Measurements from ENCODE around the gene EVL.
"Not testable (repeated sequence)": the region's sequence is repeated elsewhere in the genome, so short reads cannot be mapped to it uniquely, and the experiment has no call there.

EVL gene

DNA sequence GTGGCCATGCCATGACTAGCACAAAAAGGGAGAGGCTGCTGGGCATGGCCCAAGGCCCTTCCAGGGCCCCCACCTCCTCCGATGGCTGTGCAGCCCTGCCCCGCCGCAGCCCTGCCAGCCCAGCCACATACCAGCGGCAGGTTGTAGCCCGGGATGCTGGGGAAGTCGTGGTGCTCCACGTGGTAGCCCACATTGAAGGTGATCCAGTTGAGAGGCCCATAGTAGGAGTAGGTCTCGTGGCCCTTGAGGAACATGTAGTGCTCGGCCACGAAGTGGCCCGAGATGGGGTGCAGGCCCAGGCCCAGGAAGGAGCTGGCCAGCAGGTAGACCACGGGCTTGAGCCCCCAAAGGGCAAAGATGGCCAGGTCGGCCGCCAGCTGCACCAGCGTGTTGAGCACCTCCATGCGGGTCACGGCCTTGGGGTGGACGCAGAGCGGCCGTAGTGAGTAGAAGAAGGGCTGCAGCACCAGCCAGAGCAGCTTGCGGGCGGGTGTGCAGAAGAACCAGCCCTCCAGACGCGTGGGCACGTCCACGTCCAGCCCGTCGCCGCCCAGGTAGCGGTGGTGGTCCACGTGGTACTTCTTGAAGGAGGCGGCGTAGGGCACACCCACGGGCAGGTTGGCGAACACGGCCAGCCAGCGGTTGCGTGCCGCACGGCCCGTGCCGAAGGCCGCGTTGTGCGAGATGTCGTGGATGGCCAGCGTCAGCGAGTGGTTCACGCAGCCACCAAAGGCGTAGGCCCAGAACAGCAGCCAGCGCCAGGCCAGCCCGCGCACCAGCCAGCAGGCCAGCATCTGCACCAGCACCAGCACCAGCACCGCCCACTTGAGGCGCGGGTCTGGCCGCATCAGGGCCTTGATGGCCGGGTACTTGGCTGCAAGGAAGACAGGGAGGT lies 83.9 kb downstream of the EVL start:
- no peak for DNase-seq

DNA sequence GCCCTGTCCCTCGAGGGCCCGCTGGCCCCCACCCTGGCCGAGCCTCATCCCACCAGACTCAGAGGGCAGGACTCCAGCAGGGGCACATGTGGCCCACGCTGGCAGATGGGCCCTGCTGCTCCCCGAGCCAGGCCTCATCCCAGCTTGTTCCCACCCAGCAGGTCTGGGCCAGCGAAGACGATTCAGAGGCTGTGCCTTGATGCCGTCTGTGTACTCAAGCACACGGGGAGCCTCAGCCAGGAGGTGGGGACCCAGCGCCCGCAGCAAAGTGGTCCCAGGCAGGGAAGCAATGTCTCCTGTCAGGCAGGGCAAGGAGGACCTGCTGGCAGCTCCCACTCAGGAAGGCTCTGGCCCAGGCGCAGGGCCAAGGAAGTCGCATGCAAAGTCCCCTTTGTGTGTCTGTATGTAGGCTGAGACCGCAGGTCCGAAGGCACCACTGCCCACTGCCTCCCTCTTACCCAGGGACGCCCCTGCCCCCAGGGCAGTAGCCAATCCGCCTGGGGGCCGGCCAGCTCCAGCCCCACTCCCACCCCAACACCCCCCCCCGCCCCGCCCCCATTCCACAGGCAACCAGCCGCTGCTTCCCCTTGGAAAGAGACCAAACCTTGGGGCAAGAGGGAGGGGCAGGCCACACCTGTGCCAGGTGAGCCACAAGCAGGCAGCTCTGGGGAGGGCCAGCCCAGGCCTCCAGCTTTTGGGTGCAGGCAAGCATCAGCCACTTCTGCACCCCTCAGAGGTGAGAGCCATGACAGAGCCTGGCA lies 84.8 kb downstream of the EVL start:
- no peak for DNase-seq

DNA sequence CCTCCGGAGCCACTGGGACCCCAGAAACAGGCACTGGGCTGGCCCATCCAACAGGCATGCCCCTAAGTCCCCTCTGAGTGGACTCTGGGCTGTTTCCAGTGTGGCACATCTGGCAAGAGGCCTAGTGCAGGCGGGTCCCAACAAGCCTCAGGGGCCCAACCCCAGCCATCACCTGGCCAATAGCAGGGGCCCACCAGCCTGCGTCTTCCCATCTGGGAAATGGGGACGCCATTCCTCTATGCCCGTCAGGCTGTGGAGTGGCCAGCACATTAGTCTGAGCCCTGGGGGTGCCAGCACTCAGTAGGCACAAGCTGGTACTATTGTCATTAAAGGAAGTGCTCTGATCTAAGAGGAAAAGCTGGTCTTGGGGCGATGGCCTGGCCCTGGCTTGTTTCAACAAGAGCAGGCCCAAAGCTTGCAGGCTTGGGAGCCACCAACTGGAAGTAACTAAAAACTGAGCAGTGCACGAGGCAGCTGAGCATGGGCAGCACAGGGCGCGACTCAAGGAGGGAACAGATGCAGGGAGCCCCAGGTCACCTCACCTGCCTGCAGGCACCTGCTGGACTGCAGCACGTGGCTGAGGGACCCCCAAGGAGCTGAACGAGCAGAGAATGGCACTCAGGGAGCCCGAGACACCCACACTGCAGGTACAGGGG lies 85.8 kb downstream of the EVL start:
- DNase-seq, result no peak

DNA sequence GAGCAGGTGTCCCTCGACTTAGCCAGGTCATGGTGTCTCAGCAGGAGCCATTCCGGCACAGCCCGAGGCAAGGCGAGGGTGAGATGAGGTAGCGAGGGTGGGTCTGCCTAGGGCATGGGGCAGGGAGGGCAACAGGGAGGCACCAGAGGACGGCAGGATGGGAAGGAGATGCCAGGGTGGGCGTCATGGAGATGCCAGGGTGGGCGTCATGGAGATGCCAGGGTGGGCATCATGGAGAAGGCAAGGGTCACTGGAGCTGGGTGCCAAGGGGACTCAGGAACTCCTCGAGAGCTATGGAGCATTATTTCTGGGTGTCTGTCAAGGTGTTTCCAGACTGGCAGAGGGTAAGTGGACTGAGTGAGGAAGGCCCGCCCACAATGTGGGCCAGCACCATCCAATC lies 86.9 kb downstream of the EVL start:
- DNase-seq, result no peak

DNA sequence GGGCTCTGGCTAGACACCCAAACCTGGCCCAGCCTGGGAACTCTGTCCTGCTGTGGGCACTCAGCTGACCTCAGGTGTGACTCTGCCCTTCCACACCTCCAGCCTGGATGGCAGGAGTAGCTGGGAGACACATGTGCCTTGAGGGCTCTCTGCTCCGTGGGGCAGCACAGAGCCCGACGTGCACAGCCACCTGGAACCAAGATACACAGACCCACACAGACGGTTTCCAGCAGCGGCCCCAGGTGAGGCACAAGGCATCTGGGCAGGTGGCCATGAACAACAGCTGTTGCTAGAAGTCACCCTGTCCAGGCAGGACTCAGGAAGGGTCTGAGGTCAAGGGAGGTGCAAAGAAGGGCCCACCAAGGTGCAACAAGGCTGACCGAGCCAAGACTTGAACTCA lies 88.3 kb downstream of the EVL start:
- DNase-seq, result no peak

DNA sequence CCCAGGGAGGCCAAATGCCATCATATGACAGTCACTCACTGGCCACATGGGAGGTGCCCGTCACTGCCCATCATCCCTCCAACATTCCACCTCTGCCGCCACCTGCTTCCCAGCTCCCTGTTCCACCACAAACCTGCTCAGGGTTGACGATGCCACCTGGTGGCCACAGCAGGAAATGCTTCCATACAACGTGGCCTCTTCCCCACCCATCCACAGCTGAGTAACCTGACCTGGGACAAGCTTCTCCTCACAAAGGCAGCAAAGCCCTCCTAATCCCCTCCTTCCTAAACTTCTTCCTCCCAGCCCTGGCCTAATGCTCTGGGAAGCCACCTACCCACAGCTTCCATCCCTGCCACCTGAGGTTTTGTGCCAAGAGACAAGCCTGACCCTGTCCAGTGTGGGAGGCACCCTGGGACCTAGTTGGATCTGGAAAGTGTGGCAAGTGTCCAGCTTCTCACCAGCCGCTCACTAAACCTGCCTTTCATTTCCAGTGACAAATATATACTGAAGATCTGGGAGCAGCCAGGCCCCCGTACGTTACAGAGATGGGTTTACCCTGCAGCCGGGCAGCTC lies 89.9 kb downstream of the EVL start:
- DNase-seq, result no peak

DNA sequence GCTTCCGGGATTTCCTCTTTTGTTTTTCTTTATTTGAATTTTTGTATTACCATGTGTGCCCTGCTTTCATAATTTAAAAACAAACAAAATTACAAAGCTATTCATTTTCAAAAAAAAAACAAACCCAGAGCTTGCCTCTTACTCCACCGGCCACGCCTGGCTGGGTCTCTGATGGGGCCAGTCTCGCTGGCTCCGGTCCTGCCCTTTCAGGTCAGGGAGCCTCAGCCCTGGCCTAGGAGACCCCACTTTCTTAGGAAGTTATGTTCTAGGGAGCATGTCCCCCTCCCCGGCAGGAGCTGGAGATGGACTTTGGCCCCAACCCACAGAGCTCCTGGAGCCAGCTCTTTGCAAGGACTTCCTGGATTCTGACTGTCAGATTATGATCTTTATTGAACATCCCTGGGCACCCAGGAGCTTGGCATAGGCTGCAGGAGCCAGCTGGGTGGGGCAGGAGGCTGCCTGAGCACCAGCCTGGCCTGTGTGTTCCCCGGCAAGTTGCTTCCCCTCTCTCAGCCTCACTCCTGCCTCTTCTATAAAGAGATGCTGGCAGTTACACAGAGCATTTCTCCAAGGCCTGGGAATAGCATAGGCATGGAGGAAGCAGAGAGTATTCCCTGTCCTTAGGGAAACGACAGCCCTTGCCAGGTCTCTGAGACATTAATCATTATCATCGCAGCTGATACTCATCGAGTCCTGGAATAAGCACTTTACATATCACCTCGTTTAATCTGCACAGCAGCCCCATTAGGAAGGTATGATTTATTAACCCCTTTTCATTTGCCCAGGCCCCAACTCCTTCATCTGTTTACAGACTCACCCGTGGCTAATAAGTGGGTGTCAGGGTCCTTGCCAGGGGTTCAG lies 90.8 kb downstream of the EVL start:
- no peak for DNase-seq

DNA sequence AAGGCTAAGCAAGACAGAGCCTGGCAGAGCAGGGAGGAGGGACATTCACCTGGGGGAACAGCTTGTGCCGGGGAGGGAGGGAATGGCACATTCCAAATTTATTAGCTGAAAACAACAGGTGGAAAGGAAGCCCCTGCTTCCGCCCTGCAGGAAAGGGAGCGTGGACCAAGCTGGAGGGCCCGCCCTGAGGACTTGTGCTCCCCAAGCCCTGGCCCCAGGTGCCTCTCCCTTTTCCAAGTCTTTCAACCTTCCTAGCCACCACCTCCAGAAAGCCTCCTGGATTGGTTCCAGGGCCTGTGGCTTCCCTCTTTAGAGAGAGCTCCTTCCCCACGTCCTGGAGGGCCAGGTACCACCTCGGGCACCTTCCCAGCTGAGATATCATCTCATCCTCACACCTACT lies 91.6 kb downstream of the EVL start:
- no peak for DNase-seq

DNA sequence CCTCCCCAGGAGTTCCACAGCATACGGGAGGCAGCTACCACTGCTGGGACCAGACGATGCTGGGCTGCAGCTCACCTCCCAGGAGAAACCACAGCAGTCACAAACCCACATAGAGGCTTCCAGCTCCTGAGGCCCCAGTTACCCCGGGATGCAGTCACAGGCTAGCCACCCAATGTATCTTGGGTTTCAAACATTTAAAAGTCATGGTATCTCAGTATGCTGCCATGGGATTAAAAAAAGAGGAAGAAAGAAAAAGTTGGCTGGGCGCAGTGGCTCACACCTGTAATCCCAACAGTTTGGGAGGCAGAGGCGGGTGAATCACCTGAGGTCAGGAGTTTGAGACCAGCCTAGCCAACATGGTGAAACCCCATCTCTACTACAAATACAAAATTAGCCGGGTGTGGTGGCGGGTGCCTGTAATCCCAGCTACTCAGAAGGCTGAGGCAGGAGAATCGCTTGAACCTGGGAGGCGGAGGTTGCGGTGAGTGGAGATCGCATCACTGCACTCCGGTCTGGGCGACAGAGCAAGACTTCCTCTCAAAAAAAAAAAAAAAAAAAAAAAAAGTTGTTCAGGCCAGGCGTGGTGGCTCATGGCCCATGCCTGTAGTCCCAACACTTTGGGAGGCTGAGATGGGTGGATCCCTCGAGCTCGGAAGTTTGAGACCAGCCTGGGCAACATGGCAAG lies 92.5 kb downstream of the EVL start:
- not testable (repeated sequence) for DNase-seq

DNA sequence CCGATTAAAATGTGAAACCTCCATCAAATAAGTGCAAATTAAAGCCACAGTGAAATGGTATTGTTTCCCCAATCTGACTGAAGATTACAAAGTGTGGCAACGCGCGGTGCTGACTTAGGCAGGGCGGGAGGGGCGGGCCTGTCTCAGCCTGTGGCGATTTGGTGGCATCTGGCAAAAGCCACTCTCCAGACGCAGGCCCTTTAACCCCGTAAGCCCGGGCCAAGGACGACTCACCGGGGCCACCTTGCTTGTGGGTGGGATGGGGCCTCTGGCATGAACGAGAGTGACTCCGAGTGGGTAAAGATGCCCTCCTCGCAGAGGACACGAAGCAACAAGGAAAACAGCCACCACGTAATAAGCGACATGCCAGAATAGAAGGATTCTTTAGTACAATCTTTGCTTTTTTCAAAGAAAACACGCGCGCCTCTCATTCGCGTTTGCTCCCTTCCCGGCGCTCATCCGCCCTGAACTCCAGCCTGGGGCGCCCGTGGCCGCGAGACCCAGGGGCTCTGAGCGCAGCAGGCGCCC lies 93.4 kb downstream of the EVL start:
- no peak for DNase-seq

DNA sequence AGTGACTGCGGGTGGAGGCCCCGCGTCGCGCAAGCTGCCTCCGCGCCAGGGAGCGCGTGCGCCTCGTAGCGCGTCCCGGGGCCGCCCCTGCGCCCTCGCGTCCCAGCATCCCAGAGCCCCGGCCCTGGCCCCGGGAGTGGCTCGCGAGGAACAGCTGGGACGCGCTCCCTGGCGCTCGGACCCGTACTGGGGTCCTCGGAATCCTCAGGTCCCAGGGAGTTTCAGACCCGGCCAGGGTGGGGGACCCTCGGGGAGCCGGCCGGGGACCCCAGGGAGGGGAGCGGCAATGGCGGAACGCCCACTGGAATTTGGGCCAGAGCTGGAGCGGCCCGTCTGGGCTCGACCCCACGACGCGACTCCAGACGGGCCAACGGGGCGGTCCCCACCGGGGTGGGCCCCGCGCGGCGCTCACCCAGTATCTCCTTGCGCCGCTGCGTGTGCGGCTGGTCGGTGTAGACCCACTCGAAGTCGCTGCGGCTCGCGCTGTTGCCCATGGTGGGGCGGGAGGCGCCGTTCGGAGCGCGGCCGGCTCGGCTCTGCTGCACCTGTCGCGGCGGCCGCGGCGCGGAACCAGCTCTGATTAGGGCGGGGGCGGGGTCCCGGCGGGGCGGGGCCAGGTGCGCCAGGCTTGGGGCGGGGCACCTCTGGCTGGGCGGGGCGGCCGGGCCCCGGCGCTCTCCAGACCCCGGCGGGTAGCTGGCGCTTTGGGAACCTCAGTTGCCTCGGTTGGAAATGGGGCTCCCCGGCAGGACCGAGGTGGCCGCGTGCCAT lies 94.1 kb downstream of the EVL start, which contains the start of gene DEGS2:
DEGS2 (minus strand) TSS at position 552 of the 771 bp plus-strand sequence; CDS start at position 494, 58 bp downstream.
- no peak for DNase-seq

DNA sequence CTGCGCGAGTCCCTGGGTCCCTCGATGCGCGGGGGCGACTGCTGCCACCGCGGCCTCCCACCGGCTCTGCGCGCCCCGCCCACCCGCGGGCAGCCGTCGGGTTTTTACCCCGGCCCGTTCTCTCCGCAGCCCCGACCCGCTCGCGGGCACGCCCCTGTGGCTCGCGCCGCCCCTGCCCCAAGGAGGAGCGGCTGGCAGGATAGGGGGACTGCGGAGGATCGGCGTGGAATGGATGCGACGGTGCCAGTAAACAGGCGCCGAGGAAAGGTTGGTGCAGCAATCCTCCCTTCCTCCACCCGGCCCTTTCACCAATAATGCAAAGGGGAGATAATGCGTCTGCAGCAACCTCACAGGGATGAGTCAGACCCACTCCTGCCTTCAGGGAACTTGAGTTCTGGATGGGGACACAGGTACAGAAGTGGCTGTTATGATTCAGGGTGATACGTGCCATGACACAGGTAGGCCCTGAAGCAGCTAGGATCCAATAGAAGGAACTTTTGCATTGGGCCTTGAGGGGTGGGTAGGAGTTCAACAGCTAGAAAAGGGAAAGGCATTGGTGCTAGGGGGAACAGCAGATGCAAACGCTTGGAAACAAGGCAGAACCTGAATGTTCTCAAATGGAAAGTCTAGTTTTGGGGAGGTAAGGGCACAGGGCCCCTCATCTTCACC lies 94.8 kb downstream of the EVL start:
- DNase-seq, result no peak

DNA sequence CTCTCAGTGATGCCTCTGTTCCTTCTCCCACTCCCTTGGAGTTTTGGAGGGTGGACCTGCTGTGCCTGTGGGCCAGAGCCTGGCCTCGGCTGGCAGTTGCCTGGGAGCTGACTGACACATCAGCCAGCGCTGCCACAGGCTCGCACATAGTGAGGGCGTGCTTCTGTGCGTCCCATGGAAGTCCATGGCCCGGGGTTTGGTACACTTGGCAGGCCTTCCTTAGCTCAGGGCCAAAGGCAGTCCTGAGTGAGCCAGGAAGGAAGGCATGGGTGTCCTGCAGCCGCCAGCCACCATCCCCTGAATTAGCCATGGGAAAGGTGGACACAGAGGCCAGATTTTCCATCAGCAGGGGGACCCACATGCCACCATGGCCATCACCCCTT lies 95.3 kb downstream of the EVL start:
- no peak for DNase-seq

DNA sequence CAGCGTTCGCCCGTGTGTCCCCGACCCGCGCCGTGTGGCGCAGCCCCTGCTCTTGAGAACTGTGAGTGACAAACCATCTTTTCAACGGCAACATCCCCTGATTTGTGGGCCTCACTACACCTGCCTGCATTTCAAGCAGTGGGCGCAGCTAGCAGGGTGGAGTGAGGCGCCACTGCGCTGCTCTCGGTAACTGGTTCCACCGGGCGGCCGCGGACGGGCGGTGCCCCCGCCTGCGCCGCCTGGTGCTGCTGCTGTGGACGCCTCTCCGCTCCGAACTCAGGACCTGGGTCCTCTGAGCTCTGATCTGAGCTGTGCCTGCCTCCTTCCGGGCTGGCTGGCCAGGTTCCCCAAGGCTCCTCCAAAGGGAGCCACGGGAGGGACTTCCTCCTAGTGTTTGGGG lies 100.2 kb downstream of the EVL start:
- no peak for DNase-seq

DNA sequence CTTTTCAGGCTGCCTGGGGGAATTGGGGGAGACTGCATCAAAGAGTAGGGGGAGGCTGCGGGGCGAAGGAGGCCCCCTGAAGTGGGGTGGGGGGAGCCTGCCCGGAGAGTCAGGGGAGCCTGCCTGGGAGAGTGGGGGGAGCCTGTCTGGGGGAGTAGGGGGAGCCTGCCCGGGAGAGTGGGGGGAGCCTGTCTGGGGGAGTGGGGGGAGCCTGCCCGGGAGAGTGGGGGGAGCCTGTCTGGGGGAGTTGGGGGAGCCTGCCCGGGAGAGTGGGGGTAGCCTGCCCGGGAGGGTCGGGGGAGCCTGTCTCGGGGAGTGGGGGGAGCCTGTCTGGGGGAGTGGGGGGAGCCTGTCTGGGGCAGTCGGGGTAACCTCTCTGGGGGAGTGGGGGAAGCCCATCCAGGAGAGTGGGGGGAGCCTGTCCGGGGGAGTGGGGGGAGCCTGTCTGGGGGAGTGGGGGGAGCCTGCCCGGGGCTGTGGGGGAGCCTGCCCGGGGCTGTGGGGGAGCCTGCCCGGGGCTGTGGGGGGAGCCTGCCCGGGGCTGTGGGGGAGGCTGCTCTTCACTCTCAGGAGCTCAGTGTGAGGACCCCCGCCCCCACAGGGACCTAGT lies 100.7 kb downstream of the EVL start:
- DNase-seq, result no peak

DNA sequence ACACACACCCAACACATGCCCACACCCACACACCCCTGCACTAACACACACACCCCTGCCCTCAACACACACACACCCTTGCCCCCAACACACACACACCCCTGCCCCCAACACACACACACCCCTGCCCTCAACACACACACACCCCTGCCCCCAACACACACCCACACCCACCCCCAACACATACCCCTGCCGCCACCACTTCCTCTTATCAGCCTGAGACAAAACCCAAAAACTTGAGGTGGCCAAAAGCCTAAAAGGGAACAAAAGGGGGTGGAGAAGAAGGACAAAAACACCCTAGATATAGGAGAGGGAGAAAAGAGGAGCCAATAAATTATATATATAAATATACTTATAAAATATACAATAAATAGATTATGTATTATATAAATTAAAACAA lies 103.3 kb downstream of the EVL start:
- DNase-seq, result no peak

DNA sequence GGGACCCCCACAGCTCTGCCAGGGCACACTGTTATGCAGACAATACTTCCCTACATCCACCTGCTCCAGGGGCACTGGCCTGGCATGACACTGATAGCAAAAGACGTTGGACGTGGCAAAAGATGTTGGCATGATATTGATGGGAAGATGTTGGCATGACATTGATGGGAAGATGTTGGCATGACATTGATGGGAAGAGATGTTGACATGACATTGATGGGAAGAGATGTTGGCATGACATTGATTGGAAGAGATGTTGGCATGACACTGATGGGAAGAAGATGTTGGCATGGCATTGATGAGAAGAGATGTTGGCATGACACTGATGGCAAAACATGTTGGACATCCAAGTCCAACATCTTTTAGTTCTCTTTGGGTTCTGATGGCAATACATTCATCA lies 105.7 kb downstream of the EVL start:
- DNase-seq, result no peak

DNA sequence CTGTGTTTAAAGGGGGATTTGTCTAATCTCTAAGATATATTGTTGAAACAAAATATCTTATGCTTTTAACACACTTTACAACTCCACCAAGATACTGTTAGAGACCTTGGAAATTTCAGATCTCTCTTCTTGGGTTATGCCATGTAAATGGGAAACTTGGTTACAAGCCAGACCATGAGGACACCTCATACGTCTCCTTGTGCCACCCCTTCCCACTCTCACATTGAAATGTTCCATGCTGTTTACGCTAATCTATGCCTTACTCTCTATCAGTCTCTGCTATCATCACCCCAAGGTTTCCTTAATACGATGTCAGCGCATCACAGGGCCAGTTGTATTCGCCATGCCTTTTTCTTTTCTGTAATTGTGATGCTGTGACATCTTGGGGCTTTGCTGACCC lies 107.6 kb downstream of the EVL start:
- no peak for DNase-seq

DNA sequence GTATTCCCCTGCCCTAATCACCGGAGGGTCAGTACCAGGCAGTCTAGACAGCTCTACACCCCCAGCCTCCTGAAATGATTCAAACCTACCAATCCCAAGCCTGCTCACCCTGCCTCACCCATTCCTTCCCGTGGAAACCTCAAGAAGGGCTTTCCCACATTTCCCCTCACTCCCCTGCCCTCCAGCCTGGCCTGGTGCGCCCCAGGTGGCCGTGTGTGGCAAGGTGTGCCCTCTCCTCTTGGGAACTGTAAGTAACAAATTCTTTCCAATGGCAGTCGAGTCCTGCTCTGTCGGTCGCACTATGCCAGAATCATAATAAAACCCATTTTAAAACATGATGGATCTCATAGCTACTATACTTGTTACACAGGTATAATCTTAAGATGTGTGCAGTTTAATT lies 108.1 kb downstream of the EVL start:
- no peak for DNase-seq

Data from fibroblast of skin of right biceps (primary cell).